ENCODE data around the gene SLC25A38.

DNA sequence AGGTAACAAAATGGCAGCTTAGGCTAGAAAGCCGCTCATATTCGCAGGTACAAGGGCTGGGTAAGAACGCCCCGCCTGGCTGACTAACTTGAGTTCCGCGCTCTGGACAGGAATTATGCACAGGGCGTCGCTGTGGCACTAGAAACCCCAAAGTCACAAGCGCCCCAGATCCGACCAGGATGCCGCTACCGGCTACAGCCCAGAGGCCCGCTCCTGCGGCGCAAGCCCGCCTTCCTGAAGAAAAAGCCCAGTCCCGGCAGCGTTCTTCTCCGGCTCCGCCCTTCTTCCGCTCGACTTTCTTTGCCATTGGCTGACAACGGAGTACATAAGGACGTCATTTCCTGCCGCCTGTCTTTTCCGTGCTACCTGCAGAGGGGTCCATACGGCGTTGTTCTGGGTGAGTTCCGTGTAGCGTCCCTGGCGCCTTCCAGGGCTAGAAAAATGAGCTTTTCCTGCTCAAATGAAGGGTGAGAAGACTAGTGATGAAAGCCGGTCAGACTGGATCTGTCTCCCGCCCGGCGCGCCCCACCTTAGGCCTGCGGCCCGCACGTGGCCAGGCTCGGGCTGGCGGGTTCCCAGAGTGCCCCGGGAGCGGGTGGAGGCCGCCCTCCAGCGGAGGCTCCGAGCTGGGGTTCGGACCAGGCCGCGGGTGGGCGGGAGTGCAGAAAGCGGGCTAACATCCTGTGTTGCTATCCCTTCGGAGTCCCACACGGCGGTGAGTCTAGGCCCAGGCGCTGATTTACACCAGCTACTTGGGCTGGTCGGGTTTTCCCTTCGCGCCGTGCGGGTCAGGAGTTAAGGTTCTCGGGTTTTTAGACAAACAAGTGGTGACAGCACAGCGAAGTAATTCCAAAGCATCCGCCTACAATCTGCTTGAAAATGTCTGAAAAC, 23.4 kb downstream of the SLC25A38 start, which contains the start of gene RPSA:
- TF ChIP-seq, protein P1, sequence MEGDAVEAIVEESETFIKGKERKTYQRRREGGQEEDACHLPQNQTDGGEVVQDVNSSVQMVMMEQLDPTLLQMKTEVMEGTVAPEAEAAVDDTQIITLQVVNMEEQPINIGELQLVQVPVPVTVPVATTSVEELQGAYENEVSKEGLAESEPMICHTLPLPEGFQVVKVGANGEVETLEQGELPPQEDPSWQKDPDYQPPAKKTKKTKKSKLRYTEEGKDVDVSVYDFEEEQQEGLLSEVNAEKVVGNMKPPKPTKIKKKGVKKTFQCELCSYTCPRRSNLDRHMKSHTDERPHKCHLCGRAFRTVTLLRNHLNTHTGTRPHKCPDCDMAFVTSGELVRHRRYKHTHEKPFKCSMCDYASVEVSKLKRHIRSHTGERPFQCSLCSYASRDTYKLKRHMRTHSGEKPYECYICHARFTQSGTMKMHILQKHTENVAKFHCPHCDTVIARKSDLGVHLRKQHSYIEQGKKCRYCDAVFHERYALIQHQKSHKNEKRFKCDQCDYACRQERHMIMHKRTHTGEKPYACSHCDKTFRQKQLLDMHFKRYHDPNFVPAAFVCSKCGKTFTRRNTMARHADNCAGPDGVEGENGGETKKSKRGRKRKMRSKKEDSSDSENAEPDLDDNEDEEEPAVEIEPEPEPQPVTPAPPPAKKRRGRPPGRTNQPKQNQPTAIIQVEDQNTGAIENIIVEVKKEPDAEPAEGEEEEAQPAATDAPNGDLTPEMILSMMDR (IDR thresholded peaks at IDR 0.05 in 4 of 5, conservative IDR thresholded peaks at IDR 0.05 in 1 of 5) = peak in 4 of 5 experiments; percentile 44 to 54 (median 54)
- peak; percentile 95 to 97 for TF ChIP-seq POLR2A (IDR thresholded peaks at IDR 0.05)

All from gastrocnemius medialis (tissue), 4 donors.